Uterus (tissue), 4 donors: ENCODE measurements around the gene CNTNAP5. TPM values are rescaled to one million over a fixed set of nuclear protein-coding genes. Genes with fewer than 3 reads are reported as not detected.

ENCODE experiments used
- DNase-seq, 2 donors: peaks; one replicate each; pipeline ENCODE4 v3.0.0-alpha.2; 2019 to 2020
- H3K27ac ChIP-seq, 2 donors: fragments of 200-600 bp; sonication (generic); 1 replicate in 1 of 2; 2 replicates in 1 of 2; pipeline ENCODE4 v1.5.1; 2016 to 2018
- H3K27me3 ChIP-seq, 2 donors: fragments of 200-600 bp; sonication (generic); one replicate each; pipeline ENCODE4 v1.5.1; 2018 to 2019; ENCODE audit warnings: control low read depth in 1 of 2
- H3K36me3 ChIP-seq, 2 donors: fragments of 200-600 bp; sonication (generic); one replicate each; pipeline ENCODE4 v1.5.1; 2019; ENCODE audit warnings: control low read depth in 1 of 2
- H3K4me1 ChIP-seq, 2 donors: fragments of 200-600 bp; sonication (generic); one replicate each; pipeline ENCODE4 v1.5.1; 2018 to 2019; ENCODE audit warnings: control low read depth in 1 of 2
- H3K4me3 ChIP-seq, 2 donors: fragments of 200-600 bp; sonication (generic); 1 replicate in 1 of 2; 2 replicates in 1 of 2; pipeline ENCODE4 v1.5.1; 2018 to 2019; ENCODE audit warnings: mild to moderate bottlenecking in 1 of 2
- H3K9me3 ChIP-seq, 2 donors: fragments of 200-600 bp; sonication (generic); one replicate each; pipeline ENCODE4 v1.5.1; 2019; ENCODE audit warnings: control low read depth in 1 of 2
- CTCF ChIP-seq, 4 experiments: fragments of 200-600 bp in 2 of 4; fragments of 450-650 bp in 2 of 4; sonication (generic) in 2 of 4; IDR thresholded peaks; one replicate each; pipeline ENCODE4 v1.5.1; 2016 to 2019; ENCODE audit warnings: antibody characterized with exemption in 4 of 4, mild to moderate bottlenecking in 2 of 4, moderate library complexity in 1 of 4
- POLR2A ChIP-seq, 2 donors: fragments of 450-650 bp; IDR thresholded peaks; one replicate each; pipeline ENCODE4 v1.6.1; 2016; ENCODE audit warnings: antibody characterized with exemption in 2 of 2, mild to moderate bottlenecking in 1 of 2, moderate library complexity in 1 of 2
- intact Hi-C: fragments of 100-400 bp; cut with DNase I; formaldehyde crosslinking; loops from one replicate; pipeline ENCODE4 v1.15.1; 2023; ENCODE audit warnings: low total_unique reads
- total RNA-seq, 4 donors: library from RNA; depleted of rRNA in 3 of 4; stranded (reverse); fragments of >200 nt in 3 of 4; gene quantifications; one replicate each; pipeline versions ENCODE4 v1.1.0 to v1.2.4, GENCODE V29; 2014 to 2023
- donor health status: DM: yes; HTN: yes; CAD: no.

The CNTNAP5 gene
- total RNA-seq, 4 donors from 2014 or later, result 1.4 TPM; not detected in 3

GRCh38 chr2:124258140-124258880 lies 233.2 kb downstream of the CNTNAP5 start:
- H3K36me3 ChIP-seq, result no peaks in the 10 kb centered on the region
- H3K4me3 ChIP-seq, result no peak overlapping the region
- TF ChIP-seq CTCF (IDR thresholded peaks at IDR 0.05), result no peak
- TF ChIP-seq POLR2A (IDR thresholded peaks at IDR 0.05), result no peak
- H3K9me3 ChIP-seq, result no peaks in the 10 kb centered on the region
- no peak for DNase-seq
- no peaks in the 10 kb centered on the region for H3K4me1 ChIP-seq
- H3K27ac ChIP-seq, result no peak overlapping the region
- intact Hi-C loops, result no loop called here
- no peaks in the 10 kb centered on the region for H3K27me3 ChIP-seq

DNA sequence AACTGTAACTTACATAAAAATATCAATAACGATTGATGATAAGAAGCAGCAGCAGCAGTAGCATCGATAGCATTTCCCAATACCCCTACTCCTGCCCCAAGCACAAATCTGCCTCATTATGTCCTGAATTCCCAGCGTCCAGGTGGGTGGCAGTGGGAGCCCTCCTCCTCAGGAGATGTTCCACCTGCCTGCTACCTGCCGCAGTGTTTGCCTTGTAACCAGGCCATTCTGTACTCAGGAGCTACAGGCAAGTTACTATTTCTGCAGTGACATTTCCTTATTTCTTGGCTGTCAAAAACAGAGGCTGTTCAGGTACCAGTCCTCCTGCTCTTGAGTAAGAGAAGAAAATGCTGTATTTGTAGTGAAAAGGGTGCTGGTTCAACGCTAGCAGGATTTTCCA lies 236.4 kb downstream of the CNTNAP5 start:
- H3K27ac ChIP-seq, result no peak overlapping the region
- H3K36me3 ChIP-seq, result no peaks in the 10 kb centered on the region
- intact Hi-C loops, result no loop called here
- H3K4me3 ChIP-seq, result no peak overlapping the region
- DNase-seq, result no peak
- TF ChIP-seq POLR2A (IDR thresholded peaks at IDR 0.05) (no peak), CTCF (IDR thresholded peaks at IDR 0.05) (no peak)
- H3K27me3 ChIP-seq, result no peaks in the 10 kb centered on the region
- no peaks in the 10 kb centered on the region for H3K9me3 ChIP-seq
- no peaks in the 10 kb centered on the region for H3K4me1 ChIP-seq

DNA sequence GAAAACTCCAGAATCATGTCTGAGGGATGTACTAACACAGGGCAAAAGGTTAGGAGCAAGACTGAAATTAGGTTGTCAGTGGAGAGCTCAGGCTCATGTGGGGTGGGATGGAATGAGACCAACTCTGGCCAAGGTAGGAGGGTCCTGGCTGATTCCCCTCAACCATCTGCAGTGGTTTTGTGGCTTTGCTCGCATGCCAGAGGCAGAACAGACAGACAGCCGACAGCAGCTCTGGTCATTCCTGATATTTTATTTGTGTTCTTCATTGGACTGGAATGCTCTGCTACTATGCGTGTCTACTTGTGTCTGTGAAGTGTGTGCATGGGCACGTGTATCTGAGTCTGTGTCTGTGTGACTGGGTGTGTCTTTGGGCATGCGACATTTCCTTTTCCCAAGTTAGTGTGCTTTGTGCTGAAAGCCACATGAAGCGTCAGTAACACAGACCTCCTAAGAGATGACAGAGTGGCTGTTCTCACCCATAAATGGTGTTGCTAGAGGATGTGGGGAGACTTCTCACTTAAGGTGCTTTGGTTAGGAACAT lies 239.5 kb downstream of the CNTNAP5 start:
- TF ChIP-seq POLR2A (IDR thresholded peaks at IDR 0.05) (no peak), CTCF (IDR thresholded peaks at IDR 0.05) (no peak)
- intact Hi-C loops, result no loop called here
- H3K27ac ChIP-seq, result no peak overlapping the region
- H3K4me3 ChIP-seq, result no peak overlapping the region
- no peaks in the 10 kb centered on the region for H3K4me1 ChIP-seq
- H3K9me3 ChIP-seq, result no peaks in the 10 kb centered on the region
- no peaks in the 10 kb centered on the region for H3K36me3 ChIP-seq
- H3K27me3 ChIP-seq, result no peaks in the 10 kb centered on the region
- DNase-seq, result no peak

GRCh38 chr2:124267794-124268193 lies 242.7 kb downstream of the CNTNAP5 start:
- intact Hi-C loops, result no loop called here
- no peak overlapping the region for H3K4me3 ChIP-seq
- no peaks in the 10 kb centered on the region for H3K4me1 ChIP-seq
- DNase-seq, result no peak
- H3K9me3 ChIP-seq, result no peaks in the 10 kb centered on the region
- TF ChIP-seq POLR2A (IDR thresholded peaks at IDR 0.05) (no peak), CTCF (IDR thresholded peaks at IDR 0.05) (no peak)
- no peaks in the 10 kb centered on the region for H3K36me3 ChIP-seq
- H3K27me3 ChIP-seq, result no peaks in the 10 kb centered on the region
- no peak overlapping the region for H3K27ac ChIP-seq

DNA sequence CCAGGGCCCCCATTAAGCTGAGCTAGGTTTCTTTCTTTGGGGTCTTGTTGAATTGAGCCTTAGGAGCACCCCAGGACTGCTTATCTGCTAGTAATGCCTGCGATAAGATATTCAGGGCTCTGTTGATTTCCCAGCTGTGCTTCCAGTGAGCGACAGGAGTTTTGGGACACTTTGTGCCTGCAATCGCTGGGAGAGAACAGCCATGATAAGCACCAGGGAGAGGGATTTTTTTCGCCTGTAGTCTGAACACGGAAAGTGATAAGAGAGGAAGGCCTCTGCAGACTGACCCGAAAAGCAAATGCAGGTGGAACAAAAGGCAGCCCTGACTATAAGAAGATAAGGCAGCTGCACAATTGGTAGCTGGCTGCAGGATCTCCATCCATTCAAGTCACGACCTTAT lies 244.3 kb downstream of the CNTNAP5 start:
- H3K27ac ChIP-seq, result no peak overlapping the region
- DNase-seq, result no peak
- no peaks in the 10 kb centered on the region for H3K36me3 ChIP-seq
- H3K4me3 ChIP-seq, result no peak overlapping the region
- H3K27me3 ChIP-seq, result no peaks in the 10 kb centered on the region
- intact Hi-C loops, result no loop called here
- no peak for TF ChIP-seq CTCF (IDR thresholded peaks at IDR 0.05)
- TF ChIP-seq POLR2A (IDR thresholded peaks at IDR 0.05), result no peak
- no peaks in the 10 kb centered on the region for H3K9me3 ChIP-seq
- no peaks in the 10 kb centered on the region for H3K4me1 ChIP-seq
